ENCODE measurements around the gene USP6NL.
"Not testable (repeated sequence)": the region's sequence is repeated elsewhere in the genome, so short reads cannot be mapped to it uniquely, and the experiment has no call there.

The USP6NL gene

DNA sequence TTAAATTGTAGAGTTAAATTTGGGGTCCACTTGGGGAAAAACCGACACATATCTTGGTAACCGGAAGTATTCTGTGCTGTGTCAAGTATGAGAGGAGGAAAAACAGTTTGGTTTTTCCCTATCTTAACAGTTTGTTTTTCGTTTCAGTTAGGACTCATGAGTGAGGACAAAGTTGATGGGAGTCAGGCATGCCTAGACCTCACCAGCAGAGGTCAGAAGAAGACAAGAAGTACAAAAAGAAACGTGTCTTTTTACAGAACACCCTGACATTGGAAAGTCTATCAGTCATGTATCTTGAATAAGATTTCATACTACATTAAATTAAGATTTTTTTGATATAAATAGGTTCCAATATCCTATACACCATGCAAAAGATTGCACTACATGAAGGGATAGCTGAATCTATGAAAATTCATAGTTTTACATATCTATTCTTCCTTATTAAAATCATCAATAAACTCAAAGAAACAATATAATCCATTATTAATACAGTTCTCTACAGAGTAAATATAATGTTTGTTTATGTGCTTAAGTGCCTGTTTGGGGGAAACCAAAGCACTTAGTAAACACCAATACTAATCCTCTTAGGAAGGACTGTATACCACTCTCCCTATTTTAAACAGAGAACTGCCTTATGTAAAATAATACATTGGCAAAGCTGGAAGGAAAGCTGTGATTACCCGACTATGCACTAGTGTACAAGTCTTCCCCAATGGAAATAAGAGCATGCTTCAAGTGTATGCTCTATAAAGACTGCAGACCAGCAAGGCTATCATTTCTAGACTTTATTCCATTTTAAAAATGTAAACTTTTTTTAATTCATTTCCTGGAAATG, 95.6 kb downstream of the USP6NL start:
- DNase-seq (ENCODE audit: low read depth): peak; percentile 63

DNA sequence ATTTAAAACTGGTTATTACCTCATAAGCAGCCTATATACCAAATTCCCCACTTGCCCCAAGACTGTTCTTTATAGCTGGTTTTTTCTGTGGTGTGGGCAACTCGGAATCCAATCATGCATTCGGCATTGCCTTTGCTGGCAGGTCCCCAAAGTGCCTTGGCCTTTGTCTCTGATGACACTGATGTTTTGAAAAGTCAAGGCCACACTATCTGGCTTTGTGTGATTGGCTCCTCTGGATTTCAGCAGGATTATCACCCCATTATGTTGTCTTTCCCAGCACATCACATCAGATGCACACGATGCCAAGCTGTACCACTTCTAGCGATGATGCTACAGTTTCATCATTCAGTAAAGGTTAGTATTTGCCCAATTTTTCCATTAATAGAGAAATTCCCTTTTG, 97.7 kb downstream of the USP6NL start:
- DNase-seq (ENCODE audit: low read depth): no peak

DNA sequence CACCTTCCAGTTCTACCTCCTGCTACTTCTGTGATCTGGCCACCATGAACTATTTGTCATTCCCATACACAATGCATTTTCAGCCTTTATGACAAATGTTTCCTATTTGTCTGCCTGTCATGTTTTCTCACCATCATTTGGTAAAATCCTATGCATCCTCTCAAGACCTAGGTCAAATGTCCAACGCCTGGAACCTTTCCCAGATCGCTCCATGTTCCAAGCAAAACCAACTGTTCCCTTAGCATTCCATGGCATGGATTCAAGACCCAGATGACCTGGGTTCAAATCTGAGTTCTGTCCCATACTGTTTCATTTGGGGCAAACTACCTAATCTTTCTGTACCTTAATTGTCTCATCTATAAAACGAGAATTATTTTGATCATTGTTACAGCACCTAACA, 98.9 kb downstream of the USP6NL start:
- DNase-seq (ENCODE audit: low read depth): no peak

DNA sequence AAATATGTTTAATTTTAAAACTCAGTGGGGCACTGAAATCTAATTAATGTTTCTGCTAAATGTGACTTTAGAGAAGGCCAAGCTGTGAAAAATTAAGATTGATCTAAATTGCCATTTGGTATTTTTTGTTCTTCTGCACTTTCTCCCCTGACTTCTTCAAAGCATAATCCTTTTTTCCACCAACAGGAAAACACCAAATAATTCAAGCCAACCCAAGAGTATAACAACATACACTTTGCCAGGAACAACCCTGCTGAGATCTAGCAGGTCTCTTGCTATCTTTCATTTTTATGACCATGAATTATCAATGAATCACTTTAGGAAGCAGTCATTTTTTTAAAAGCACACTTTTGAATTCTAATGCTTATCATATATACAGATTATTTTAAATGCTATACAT, 100.1 kb downstream of the USP6NL start:
- no peak for DNase-seq (ENCODE audit: low read depth)

DNA sequence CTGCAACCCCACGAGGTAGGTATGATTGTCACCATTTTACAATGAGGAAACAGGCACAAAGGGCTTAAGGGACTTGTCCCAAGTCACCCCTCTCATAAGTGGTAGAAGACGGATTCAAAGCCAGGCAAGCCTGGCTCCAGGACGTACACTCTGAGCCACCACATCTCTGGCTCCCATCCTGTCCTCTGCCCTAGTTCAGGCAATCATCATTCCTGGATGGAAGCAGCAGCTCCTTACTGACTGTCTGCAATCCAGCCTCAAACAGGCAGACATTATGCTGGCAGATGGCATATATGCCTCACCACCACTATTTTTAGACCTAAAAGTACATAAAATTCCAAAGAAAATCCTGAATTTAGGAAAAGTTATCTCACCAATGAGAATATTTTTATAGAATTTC, 100.7 kb downstream of the USP6NL start:
- DNase-seq (ENCODE audit: low read depth): no peak

DNA sequence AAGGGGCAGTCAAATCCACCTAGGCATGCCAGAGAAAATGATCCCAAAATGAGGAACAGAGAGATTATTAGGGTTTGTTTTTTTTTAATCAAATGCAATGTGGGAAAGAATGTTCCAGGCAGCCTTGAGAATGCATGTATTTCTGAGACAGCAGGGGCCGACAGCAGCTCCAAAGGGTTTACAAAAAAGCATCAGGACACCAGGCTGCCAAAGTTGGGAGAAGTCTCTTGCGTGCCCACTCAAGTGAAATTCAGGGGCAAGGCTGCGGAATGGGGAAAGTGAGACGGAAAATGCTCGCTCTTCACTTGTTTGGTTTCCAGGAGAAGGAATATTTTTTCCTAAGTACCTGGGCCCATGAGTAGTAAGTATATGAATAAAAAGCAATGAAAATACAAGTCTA, 101.2 kb downstream of the USP6NL start:
- DNase-seq (ENCODE audit: low read depth): no peak

DNA sequence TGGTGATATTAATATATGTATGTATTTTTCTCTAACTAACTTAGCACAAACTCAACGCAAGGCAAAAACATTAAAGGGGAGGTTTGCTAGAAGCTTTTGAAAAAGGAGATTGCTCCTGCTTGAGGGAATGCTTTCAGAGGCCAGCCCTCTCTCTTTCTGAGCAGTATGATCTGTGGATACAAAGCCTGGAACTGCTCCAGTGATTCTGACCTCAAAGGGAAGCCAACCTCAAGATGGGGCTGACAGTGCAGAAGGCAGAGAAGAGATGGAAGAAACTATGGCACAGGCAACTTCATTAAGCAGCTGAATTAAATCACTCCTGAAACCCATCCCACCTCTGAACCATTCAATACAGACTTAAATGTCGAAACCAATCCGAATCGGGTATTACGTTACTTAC, 102.4 kb downstream of the USP6NL start:
- DNase-seq (ENCODE audit: low read depth): peak; percentile 40

DNA sequence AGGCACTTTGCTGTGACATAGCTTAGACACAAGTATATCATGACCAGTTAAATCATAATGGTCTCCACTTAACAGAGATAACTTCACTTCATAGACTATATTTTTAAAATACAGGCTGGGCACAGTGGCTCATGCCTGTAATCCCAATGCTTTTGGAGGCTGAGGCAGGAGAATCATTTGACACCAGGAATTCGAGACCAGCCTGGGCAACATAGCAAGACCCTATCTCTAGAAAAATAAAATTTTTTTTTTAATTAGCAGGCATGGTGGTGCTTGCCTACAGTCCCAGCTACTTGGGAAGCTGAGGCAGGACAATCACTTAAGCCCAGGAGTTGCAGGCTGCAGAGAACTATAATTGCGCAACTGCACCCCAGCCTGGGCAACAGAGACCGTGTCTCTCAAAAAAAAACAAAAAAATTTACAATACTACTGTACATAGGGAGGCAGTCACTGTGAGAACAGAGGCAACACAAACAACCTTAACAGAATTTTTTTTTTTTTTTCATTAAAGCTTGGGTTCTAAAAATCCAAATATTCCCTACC, 105.1 kb downstream of the USP6NL start:
- no peak for DNase-seq (ENCODE audit: low read depth)

DNA sequence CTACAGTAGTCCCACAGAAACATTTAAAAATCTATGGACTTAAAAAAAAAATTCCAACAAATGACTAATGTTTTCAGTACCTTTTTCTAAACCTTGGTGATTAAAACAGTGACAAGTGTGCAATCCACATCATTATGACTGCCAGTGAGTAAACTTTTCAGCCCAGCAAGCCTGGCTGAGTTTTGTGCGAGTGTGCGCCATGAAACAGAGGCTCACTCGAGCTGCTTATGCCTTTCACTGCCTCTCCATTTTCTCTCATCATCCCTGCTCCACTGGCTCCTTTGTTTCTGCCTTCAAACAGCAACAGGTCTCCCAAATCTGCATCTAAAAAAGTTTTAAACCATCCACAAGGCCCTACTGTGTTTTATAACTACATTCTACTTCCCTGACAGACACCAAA, 105.8 kb downstream of the USP6NL start:
- no peak for DNase-seq (ENCODE audit: low read depth)

DNA sequence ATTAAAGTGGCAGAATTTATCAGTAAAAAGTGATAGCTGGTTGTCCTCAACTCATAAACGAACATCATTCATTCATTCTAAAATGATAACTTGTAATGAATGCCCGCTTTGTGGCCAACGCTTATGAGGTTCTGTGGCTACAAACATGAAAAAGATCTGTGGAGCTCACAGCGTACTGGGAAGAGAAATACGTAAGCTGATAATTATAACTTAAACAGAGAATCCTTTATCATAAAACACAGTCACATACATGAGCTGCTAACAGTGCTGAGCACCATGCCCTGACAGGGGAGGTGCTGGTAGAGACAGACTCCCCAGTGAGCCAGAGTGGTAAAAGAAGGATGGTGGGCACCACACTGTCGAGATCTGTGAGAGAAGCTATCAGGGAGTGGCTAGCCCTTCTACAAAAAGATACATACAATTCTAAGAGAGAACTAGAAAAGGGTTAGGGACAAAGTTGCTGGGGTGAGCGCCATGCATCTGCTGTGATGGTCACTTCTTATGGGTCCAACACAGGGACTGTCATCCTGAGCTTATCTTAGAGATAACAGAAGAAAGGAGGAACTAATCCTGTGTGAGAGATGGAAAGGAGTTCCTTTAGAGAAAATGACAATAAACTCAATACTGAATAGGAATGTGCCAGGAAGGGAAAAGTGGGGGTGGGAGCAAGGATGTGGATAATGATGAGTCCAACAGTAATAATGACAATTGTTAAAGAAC, 106.7 kb downstream of the USP6NL start:
- no peak for DNase-seq (ENCODE audit: low read depth)

DNA sequence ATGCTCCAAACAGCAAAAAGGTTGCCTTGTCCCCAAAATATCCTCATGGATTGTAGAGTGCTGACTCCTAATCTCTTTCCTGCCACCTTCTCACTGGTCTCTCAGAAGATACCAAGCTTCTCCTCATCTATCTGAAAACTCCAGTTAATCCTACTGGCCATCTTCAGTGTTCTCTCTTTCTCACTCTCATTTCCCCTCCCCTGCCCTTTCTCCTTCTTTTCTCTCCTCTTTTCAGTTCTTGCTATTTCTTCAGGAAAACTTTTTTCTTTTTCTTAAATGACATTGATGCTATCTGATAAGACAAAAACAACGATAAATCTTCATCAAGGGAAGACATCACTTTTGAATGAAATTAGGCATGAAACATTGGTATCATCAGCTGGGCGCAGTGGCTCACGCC, 109.8 kb downstream of the USP6NL start:
- DNase-seq (ENCODE audit: low read depth): no peak

DNA sequence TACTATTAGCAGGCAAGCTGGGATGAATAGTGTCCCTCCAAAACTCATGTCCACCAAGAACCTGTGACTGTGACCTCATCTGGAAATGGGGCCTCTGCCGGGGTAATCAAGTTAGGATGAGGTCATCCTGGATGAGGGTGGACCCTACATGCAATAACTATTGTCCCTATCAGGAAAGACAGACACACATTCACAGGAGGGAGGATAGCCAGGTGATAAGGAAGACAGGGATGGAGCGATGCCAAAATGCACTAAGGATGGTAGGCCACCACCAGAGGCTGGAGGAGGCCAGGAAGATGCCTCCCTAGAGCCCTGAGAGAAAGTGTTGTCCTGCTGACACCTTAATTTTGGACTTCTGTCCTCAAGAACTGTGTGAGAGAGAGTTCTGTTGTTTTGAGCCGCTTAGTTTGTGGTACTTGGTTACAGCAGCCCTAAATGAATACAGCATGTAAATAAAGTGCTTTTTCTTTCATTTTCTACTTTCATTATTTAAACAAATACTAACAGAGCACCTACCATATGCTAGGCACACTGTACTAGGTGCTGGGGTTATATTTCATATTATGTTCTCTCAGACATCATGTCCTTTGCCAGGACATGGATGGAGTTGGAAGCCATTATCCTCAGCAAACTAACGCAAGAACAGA, 111.9 kb downstream of the USP6NL start:
- no peak for DNase-seq (ENCODE audit: low read depth)

DNA sequence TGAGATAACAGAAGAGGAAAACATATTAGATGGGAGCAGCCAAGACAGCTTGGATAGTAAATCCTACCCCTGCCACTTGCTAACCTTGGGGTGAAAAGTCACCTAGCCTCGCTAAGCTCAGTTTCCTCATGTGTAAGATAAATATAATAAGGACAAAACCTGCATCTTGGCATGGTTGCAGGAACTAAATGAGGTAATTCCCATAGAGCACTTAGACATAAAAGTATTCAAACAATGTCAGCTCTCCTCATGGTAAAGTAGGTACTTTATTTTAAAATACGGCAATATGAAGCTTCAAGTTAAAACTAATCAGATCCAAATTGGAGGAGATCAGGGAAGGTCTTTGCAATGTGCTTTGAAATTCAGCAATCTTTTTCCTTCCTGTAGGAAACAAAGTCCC, 113.1 kb downstream of the USP6NL start:
- DNase-seq (ENCODE audit: low read depth): no peak

DNA sequence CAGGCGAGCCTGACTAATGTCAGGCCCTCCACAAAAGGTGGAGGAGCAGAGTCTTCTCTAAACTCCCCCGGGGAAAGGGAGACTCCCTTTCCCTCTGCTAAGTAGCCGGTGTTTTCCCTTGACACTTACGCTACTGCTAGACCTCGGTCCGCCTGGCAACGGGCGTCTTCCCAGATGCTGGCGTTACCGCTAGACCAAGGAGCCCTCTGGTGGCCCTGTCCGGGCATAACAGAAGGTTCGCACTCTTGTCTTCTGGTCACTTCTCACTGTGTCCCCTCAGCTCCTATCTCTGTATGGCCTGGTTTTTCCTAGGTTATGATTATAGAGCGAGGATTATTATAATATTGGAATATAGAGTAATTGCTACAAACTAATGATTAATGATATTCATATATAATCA, 116.5 kb downstream of the USP6NL start:
- DNase-seq (ENCODE audit: low read depth): not testable (repeated sequence)

DNA sequence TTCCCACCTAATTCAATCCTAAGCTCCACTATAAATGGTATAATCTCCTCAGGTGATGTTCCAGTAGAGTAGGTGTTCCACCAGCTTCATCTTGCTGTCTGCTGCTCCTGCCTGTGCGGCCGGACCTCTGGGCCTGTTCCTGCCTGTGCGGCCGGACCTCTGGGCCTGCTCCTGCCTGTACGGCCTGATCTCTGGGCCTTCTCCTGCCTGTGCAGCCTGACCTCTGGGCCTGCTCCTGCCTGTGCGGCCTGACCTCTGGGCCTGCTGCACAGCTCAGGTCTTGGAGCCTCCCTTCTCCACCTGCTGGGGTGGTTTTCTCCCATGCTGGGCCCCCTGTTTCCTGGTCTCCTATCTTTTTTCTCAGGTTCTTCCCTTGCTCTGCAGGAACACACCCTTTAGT, 117.8 kb downstream of the USP6NL start:
- no peak for DNase-seq (ENCODE audit: low read depth)

DNA sequence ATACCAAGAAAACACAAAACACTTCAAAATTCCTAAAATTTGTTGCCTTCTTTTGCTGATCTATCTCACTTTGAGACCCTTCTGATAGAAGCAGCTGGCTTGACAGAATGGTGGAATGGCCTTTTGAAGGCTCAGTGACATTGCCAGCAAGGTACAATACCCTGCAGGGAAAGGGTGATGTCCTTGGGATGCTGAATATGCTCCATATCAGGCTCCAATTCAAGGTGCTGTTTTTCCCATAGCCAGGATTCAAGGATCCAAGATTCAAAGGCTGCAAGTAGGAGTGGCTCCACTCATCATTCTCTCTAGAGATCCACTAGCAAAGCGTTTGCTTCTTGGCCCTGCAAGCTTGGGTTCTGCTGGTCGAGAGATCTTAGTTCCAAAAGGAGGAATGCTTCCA, 120.4 kb downstream of the USP6NL start:
- DNase-seq (ENCODE audit: low read depth): no peak

DNA sequence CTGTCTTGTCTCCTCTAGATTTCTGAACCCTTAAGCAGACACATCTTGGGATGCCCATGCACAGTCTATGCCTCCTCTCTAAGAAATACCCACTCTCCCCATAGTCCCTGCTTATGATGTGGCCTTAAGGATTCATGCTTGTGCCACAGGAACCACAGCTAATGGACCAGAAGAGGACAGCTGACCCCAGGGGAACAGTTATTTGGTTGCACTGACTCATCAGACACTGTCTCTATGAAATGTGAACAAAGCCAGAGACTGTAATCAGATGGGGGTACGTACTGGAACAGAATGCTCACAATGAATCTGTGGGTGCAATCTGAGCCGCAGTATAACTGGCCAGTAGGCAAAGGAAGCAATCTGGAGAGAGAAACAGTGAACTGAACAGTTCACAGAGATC, 121.9 kb downstream of the USP6NL start:
- DNase-seq (ENCODE audit: low read depth): no peak

DNA sequence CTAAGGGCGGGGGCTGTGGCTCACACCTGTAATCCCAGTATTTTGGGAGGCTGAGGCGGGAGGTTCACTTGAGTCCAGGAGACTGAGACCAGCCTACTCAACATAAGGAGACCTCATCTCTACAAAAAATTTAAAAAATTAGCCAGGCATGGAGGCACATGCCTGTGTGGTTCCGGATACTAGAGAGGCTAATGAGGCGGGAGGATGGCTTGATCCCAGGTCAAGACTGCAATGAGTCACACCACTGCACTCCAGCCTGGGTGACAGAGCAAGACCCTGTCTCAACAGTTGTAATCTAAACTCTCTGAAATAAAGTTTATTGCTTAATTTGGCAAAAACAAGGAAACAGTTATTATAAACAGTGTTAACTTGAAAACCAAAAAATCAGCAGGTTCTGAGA, 123.3 kb downstream of the USP6NL start:
- DNase-seq (ENCODE audit: low read depth): peak; percentile 25

DNA sequence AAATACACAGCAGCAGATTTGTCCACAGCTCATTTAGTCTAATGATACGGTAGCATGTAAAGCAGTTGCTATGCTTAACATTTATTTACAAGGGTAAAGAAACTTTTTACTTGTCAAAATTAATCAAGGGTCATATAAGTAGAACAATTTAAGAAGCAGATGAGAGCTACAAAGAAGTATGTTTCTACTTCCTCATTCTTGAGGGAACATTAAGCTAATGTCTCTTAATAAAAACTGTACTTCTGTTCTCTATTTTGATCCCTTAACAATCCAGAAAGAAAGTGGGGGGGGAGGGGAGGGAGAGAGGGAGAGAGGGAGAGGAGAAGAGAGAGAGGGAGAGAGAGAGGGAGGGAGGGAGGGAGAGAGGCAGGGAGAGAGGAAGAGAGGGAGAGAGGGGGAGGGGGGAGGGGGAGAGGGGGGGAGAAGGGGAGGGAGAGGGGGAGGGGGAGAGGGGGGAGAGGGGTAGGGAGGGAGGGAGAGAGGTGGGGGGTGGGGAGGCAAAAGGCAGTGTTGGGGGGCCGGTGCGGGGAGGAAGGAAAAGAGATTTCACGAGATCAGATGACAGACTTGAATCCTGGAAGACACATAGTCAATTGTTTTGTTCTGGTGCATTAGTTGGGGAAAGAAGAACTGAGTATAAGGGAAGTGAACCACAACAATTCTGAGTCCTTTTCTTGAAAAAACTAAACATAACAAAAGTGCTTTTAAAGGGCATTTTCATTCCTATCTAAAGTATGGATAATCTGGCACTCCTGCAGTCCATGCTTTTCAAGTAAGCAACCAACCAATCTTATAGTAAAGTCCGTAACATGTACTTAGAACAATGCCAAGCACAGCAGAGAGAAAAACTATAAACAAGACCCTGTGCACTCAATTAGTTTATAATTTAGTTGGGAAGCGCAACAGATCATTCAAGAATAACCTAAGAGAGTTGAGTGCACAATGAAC, 128.0 kb downstream of the USP6NL start:
- DNase-seq (ENCODE audit: low read depth): no peak

DNA sequence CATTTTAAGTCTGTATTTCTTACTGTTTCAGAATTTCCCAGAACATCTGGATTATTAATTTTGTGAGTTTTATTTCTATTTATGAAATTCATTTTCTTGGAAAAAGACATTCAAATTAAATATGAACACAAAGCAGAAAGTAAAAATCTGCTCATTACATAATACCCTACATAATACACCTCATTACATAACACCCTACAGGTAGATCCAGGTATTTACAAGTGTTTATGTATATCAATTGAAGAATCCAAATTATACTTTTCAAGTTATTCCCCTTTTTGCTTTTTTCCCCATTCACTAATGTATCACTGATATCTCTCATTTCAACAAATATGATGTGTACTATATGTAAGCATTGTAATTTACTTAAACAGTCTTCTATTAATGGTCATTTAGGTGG, 129.1 kb downstream of the USP6NL start:
- no peak for DNase-seq (ENCODE audit: low read depth)

DNA sequence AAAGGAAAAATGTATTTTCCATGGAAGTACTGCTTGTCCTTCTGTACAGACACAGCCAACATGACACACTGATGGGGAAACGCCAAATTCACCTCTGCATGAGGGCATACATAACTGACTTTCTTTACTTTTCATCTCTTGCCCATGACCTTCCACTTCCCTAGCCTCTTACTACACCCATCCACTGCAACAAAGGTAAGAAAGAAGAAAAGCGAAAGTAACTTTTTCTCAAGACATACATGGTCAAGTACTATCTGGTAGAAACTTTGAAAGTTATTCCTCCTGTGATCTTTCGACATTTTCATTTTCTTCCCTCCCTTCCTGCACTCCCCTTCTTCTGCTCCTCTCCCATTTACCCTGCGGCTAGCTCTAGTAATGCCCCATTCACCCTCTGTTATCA, 130.8 kb downstream of the USP6NL start:
- DNase-seq (ENCODE audit: low read depth): no peak

DNA sequence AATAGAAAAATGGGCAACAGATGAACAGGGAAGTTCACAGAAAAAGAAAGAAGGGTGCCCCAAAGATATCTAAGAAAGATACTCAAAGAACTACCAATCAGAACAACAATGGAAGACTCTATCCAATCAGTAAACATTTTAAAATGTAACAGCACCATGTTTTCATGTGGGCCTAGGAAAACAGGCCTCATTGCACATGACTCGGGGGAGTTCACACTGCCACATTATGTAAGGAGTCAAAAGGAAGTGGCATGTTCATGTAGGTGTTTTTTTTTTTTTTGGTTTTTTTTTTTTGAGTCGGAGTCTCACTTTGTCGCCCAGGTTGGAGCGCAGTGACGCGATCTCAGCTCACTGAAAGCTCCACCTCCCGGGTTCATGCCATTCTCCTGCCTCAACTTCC, 132.2 kb downstream of the USP6NL start:
- no peak for DNase-seq (ENCODE audit: low read depth)

All from amniotic epithelial cell (primary cell).